Measurements from ENCODE around the gene RAB36. TPM values are rescaled to one million over a fixed set of nuclear protein-coding genes. Genes with fewer than 3 reads are reported as not detected.

The RAB36 gene
- total and polyA plus RNA-seq, 2 experiments from 2014 or later: 2.7 to 5.3 TPM

- no peaks in the 10 kb centered on the region for H3K9me2 ChIP-seq (replicated peaks; ENCODE audit: insufficient read depth)
- no peak overlapping the region for H3K4me3 ChIP-seq
- DNase-seq (ENCODE audit: low spot score): no peak
- TF ChIP-seq EZH2phosphoT487 (IDR thresholded peaks at IDR 0.05; ENCODE audit: low read depth, severe bottlenecking, unreplicated experiment): no peak
- no peak for TF ChIP-seq CTCF (IDR thresholded peaks at IDR 0.05; ENCODE audit: poor library complexity)
- no peak for TF ChIP-seq EZH2 (IDR thresholded peaks at IDR 0.05; ENCODE audit: borderline replicate concordance)
- no peaks in the 10 kb centered on the region for H3K79me2 ChIP-seq
- no peaks in the 10 kb centered on the region for H3K36me3 ChIP-seq (replicated peaks; ENCODE audit: insufficient read depth, low read depth)
- peaks cover 7% of the 10 kb centered on the region for H3K4me1 ChIP-seq (ENCODE audit: insufficient read depth)
- no peak overlapping the region for H2AFZ ChIP-seq
- H3K9me3 ChIP-seq (ENCODE audit: low read depth): no peaks in the 10 kb centered on the region
- no peak overlapping the region for H3K4me2 ChIP-seq
- no peak overlapping the region for H3K27ac ChIP-seq
- WGBS (ENCODE audit: low lambda C conversion rate, missing lambda C conversion rate): 61% methylated on average over 6 of the region's 6 CpGs
- H4K20me1 ChIP-seq (ENCODE audit: insufficient read depth, poor library complexity, severe bottlenecking): no peaks in the 10 kb centered on the region
- no peaks in the 10 kb centered on the region for H3K27me3 ChIP-seq
Measured at GRCh38 chr22:23166042-23166831, 21.0 kb downstream of the RAB36 start.

- Histone ChIP-seq H3K4me1 (ENCODE audit: insufficient read depth) (peaks cover 7% of the 10 kb centered on the region), H4K20me1 (ENCODE audit: insufficient read depth, poor library complexity, severe bottlenecking) (no peaks in the 10 kb centered on the region), H3K27me3 (no peaks in the 10 kb centered on the region), H3K79me2 (no peaks in the 10 kb centered on the region), H3K27ac (no peak overlapping the region), H3K9me3 (ENCODE audit: low read depth) (no peaks in the 10 kb centered on the region), H3K36me3 (replicated peaks; ENCODE audit: insufficient read depth, low read depth) (no peaks in the 10 kb centered on the region), H3K4me2 (no peak overlapping the region), H3K4me3 (no peak overlapping the region), H2AFZ (no peak overlapping the region), H3K9me2 (replicated peaks; ENCODE audit: insufficient read depth) (no peaks in the 10 kb centered on the region)
- 88% methylated on average over 10 of the region's 10 CpGs for WGBS (ENCODE audit: low lambda C conversion rate, missing lambda C conversion rate)
- no peak for DNase-seq (ENCODE audit: low spot score)
- no peak for TF ChIP-seq EZH2phosphoT487 (IDR thresholded peaks at IDR 0.05; ENCODE audit: low read depth, severe bottlenecking, unreplicated experiment)
- TF ChIP-seq EZH2 (IDR thresholded peaks at IDR 0.05; ENCODE audit: borderline replicate concordance): no peak
- TF ChIP-seq CTCF (IDR thresholded peaks at IDR 0.05; ENCODE audit: poor library complexity): no peak
Measured at GRCh38 chr22:23166841-23167616, 21.8 kb downstream of the RAB36 start.

GRCh38 chr22:23168391-23169042, 23.2 kb downstream of the RAB36 start:
- H3K27me3 ChIP-seq: no peaks in the 10 kb centered on the region
- TF ChIP-seq EZH2phosphoT487 (IDR thresholded peaks at IDR 0.05; ENCODE audit: low read depth, severe bottlenecking, unreplicated experiment): no peak
- no peak for TF ChIP-seq CTCF (IDR thresholded peaks at IDR 0.05; ENCODE audit: poor library complexity)
- no peak for TF ChIP-seq EZH2 (IDR thresholded peaks at IDR 0.05; ENCODE audit: borderline replicate concordance)
- whole genome bisulfite sequencing (ENCODE audit: low lambda C conversion rate, missing lambda C conversion rate): 89% methylated on average over 9 of the region's 9 CpGs

More at GRCh38 chr22:23168391-23169042, 23.2 kb downstream of the RAB36 start:
- no peaks in the 10 kb centered on the region for H3K9me3 ChIP-seq (ENCODE audit: low read depth)
- no peaks in the 10 kb centered on the region for H3K36me3 ChIP-seq (replicated peaks; ENCODE audit: insufficient read depth, low read depth)
- DNase-seq (ENCODE audit: low spot score): no peak
- peaks cover 7% of the 10 kb centered on the region for H3K4me1 ChIP-seq (ENCODE audit: insufficient read depth)
- no peak overlapping the region for H3K27ac ChIP-seq
- no peaks in the 10 kb centered on the region for H3K9me2 ChIP-seq (replicated peaks; ENCODE audit: insufficient read depth)
- H3K4me3 ChIP-seq: no peak overlapping the region
- H4K20me1 ChIP-seq (ENCODE audit: insufficient read depth, poor library complexity, severe bottlenecking): no peaks in the 10 kb centered on the region
- no peak overlapping the region for H2AFZ ChIP-seq
- no peak overlapping the region for H3K4me2 ChIP-seq
- no peaks in the 10 kb centered on the region for H3K79me2 ChIP-seq
